ENCODE data around the gene CAV1. TPM values are rescaled to one million over a fixed set of nuclear protein-coding genes. Genes with fewer than 3 reads are reported as not detected.

CAV1 gene
- total RNA-seq (2022; extraction: Qiagen RNA extraction), result 515 to 689 TPM (median 664 TPM) in 5 replicates

GRCh38 chr7:116524609-116525297 is at the start of gene CAV1:
Gene CAV1 (plus strand): TSS chr7:116525036. CDS start chr7:116525063, 27 bp downstream.

GRCh38 chr7:116499168-116500077 is 25.4 kb upstream of the CAV1 start, which contains the start of gene CAV2:
Gene CAV2 (plus strand): TSS chr7:116499738. CDS start chr7:116499782, 44 bp downstream.

Other genes with a start within 250 kb of the CAV1 start
- gene CAV2, start 25.3 kb upstream of the CAV1 start, total RNA-seq (2022; extraction: Qiagen RNA extraction), result 153 to 198 TPM (median 178 TPM) in 5 replicates
- 59.0 to 102 TPM (median 76.7 TPM) in 5 replicates for gene MET, start 147.2 kb downstream of the CAV1 start, total RNA-seq (2022; extraction: Qiagen RNA extraction)

All from A549 treated with Hydrocortisone at 1 μM for 4 hours (cell line).